Keratinocyte (primary cell): Measurements from ENCODE around the gene SLC16A13. TPM values are rescaled to one million over a fixed set of nuclear protein-coding genes. Genes with fewer than 3 reads are reported as not detected.

Experiments
- DNase-seq: peaks from one replicate; pipeline ENCODE4 v3.0.0-alpha.2; 2011; ENCODE audit warnings: low read depth, missing footprints, low spot score
- FAIRE-seq: peaks from 2 replicates; lab custom pipeline; 2011; peaks lifted over from hg19 to GRCh38; lab: Jason Lieb, UNC
- H2AFZ ChIP-seq: 2 replicates; pipeline ENCODE4 v1.6.0; 2012; ENCODE audit warnings: low read length, control low read depth, inconsistent platforms; ENCODE audit not compliant: control insufficient read depth
- H3K27ac ChIP-seq: 2 replicates; pipeline ENCODE4 v1.5.1; 2011; ENCODE audit warnings: low read length; ENCODE audit not compliant: control insufficient read depth, insufficient read depth
- H3K27me3 ChIP-seq: 3 replicates; pipeline ENCODE4 v1.6.0; 2011; ENCODE audit warnings: low read length; ENCODE audit not compliant: control insufficient read depth, insufficient read depth; ENCODE audit errors: extremely low read depth
- H3K36me3 ChIP-seq, 2 experiments: 2 replicates in 1 of 2; 3 replicates in 1 of 2; pipeline ENCODE4 v1.5.1; 2011; ENCODE audit warnings: low read length in 2 of 2, mild to moderate bottlenecking in 1 of 2; ENCODE audit not compliant: control insufficient read depth in 2 of 2, insufficient read depth in 2 of 2; ENCODE audit errors: extremely low read depth in 1 of 2
- H3K4me1 ChIP-seq: 3 replicates; pipeline ENCODE4 v1.5.1; 2011; ENCODE audit warnings: low read length; ENCODE audit not compliant: control insufficient read depth, insufficient read depth; ENCODE audit errors: extremely low read depth
- H3K4me2 ChIP-seq: 3 replicates; pipeline ENCODE4 v1.6.0; 2011; ENCODE audit warnings: low read depth, low read length; ENCODE audit not compliant: control insufficient read depth, insufficient read depth; ENCODE audit errors: extremely low read depth
- H3K4me3 ChIP-seq, 3 experiments: fragments of 200-600 bp in 1 of 3; sonication (generic) in 1 of 3; 2 replicates in 2 of 3; 3 replicates in 1 of 3; pipeline ENCODE4 v1.5.1; 2011 to 2016; ENCODE audit warnings: low read length in 3 of 3, mild to moderate bottlenecking in 3 of 3, control low read depth in 2 of 3, inconsistent platforms in 1 of 3, low read depth in 1 of 3, mixed read lengths in 1 of 3, mixed run types in 1 of 3, moderate library complexity in 1 of 3; ENCODE audit not compliant: control insufficient read depth in 2 of 3, insufficient read depth in 2 of 3; ENCODE audit errors: extremely low read depth in 1 of 3
- H3K79me2 ChIP-seq: 2 replicates; pipeline ENCODE4 v1.6.0; 2012; ENCODE audit warnings: low read length; ENCODE audit not compliant: control insufficient read depth, insufficient read depth
- H3K9ac ChIP-seq: 3 replicates; pipeline ENCODE4 v1.6.0; 2011; ENCODE audit warnings: low read length; ENCODE audit not compliant: control insufficient read depth, insufficient read depth; ENCODE audit errors: extremely low read depth
- H3K9me1 ChIP-seq: 3 replicates; pipeline ENCODE4 v1.6.0; 2011; ENCODE audit warnings: low read length; ENCODE audit not compliant: control insufficient read depth, insufficient read depth; ENCODE audit errors: extremely low read depth
- H3K9me3 ChIP-seq: 2 replicates; pipeline ENCODE4 v1.5.1; 2012; ENCODE audit warnings: low read depth, low read length; ENCODE audit not compliant: control insufficient read depth
- H4K20me1 ChIP-seq: 3 replicates; pipeline ENCODE4 v1.6.0; 2011; ENCODE audit warnings: low read length; ENCODE audit not compliant: control insufficient read depth, insufficient read depth; ENCODE audit errors: extremely low read depth
- CTCF ChIP-seq, 3 experiments: IDR thresholded peaks in 1 of 3; conservative IDR thresholded peaks in 1 of 3; optimal IDR thresholded peaks in 1 of 3; 2 replicates in 2 of 3; 3 replicates in 1 of 3; pipeline versions ENCODE3 to v1.5.1; 2011; ENCODE audit warnings: low read length in 3 of 3, mild to moderate bottlenecking in 3 of 3, moderate library complexity in 2 of 3, control low read depth in 1 of 3, inconsistent platforms in 1 of 3; ENCODE audit not compliant: insufficient read depth in 2 of 3; ENCODE audit errors: extremely low read depth in 1 of 3
- EZH2 ChIP-seq: IDR thresholded peaks from one replicate; pipeline ENCODE4 v1.6.1; 2012; ENCODE audit warnings: inconsistent platforms, mild to moderate bottlenecking, low read length, moderate library complexity
- dilution Hi-C: fragments of 300-500 bp; cut with MboI; formaldehyde crosslinking; loops from one replicate; pipeline ENCODE4 v1.7.0; 2020; ENCODE audit warnings: low sequenced_read_pairs; ENCODE audit not compliant: extremely low pct_ligation_motif_present
- polyA plus RNA-seq, 5 experiments: library from polyadenylated mRNA; depleted of rRNA in 3 of 5; stranded (reverse) in 3 of 5; stranded (forward) in 1 of 5; unstranded in 1 of 5; fragments of >200 nt; gene quantifications; 1 replicate in 1 of 5; 2 replicates in 3 of 5; 3 replicates in 1 of 5; pipeline versions ENCODE4 v1.2.1 to v1.2.3, GENCODE V29; 2011 to 2012; ENCODE audit warnings: missing spikeins in 2 of 5, low read depth in 1 of 5, low replicate concordance in 1 of 5

SLC16A13 gene
- polyA plus RNA-seq, 1 donor (not counting 4 experiments of a cell fraction or from before 2014, with no cell fraction given) = 2.7 TPM

- H3K9me3 ChIP-seq = no peaks in the 10 kb centered on the region
- H3K79me2 ChIP-seq = no peaks in the 10 kb centered on the region
- H3K9ac ChIP-seq = peak overlapping the region; percentile 68
- TF ChIP-seq EZH2 = no peak
- TF ChIP-seq CTCF (optimal IDR thresholded peaks at IDR 0.05 in 1 of 3, IDR thresholded peaks at IDR 0.05 in 1 of 3, conservative IDR thresholded peaks at IDR 0.05 in 1 of 3; ENCODE audit: extremely low read depth in 1 of 3, insufficient read depth in 2 of 3, low read length in 3 of 3) = no peak
- peaks cover 28% of the 10 kb centered on the region for H3K4me1 ChIP-seq
- FAIRE-seq (peak; percentile 90), DNase-seq (peak; percentile 75)
- dilution Hi-C loops = no loop called here
- peak overlapping the region in 2 of 3 experiments; percentile 30 to 61 for H3K4me3 ChIP-seq
- peak overlapping the region; percentile 94 for H3K4me2 ChIP-seq
- no peaks in the 10 kb centered on the region for H3K36me3 ChIP-seq
- H3K9me1 ChIP-seq = no peaks in the 10 kb centered on the region
- peak overlapping the region; percentile 95 for H3K27ac ChIP-seq
- peak overlapping the region; percentile 64 for H2AFZ ChIP-seq
- H4K20me1 ChIP-seq = no peaks in the 10 kb centered on the region
- H3K27me3 ChIP-seq = peaks cover 7% of the 10 kb centered on the region
Observed at GRCh38 chr17:7060165-7060891, 24.5 kb downstream of the SLC16A13 start.

GRCh38 chr17:7063518-7064094, 27.8 kb downstream of the SLC16A13 start:
- H3K79me2 ChIP-seq = no peaks in the 10 kb centered on the region
- H3K4me1 ChIP-seq = peaks cover 18% of the 10 kb centered on the region
- no peak for TF ChIP-seq CTCF (optimal IDR thresholded peaks at IDR 0.05 in 1 of 3, IDR thresholded peaks at IDR 0.05 in 1 of 3, conservative IDR thresholded peaks at IDR 0.05 in 1 of 3; ENCODE audit: extremely low read depth in 1 of 3, insufficient read depth in 2 of 3, low read length in 3 of 3)
- no peak for TF ChIP-seq EZH2
- no peak for FAIRE-seq
- H3K9ac ChIP-seq = no peak overlapping the region
- H3K4me2 ChIP-seq = no peak overlapping the region
- peaks cover 10% of the 10 kb centered on the region for H3K27me3 ChIP-seq
- H4K20me1 ChIP-seq = no peaks in the 10 kb centered on the region
- peaks cover 2% of the 10 kb centered on the region for H3K9me3 ChIP-seq
- no peak overlapping the region for H2AFZ ChIP-seq
- no peak overlapping the region for H3K4me3 ChIP-seq
- dilution Hi-C loops = no loop called here
- no peak overlapping the region for H3K27ac ChIP-seq
- no peaks in the 10 kb centered on the region for H3K9me1 ChIP-seq
- DNase-seq = no peak
- no peaks in the 10 kb centered on the region for H3K36me3 ChIP-seq
